Measurements from ENCODE around the gene ZNHIT2. TPM values are rescaled to one million over a fixed set of nuclear protein-coding genes. Genes with fewer than 3 reads are reported as not detected.

ZNHIT2 gene
- total and polyA plus RNA-seq, 2 of the 8 experiments (the other 6 are each of a cell fraction or from before 2014, with no cell fraction given), result 13.0 to 16.1 TPM

DNA sequence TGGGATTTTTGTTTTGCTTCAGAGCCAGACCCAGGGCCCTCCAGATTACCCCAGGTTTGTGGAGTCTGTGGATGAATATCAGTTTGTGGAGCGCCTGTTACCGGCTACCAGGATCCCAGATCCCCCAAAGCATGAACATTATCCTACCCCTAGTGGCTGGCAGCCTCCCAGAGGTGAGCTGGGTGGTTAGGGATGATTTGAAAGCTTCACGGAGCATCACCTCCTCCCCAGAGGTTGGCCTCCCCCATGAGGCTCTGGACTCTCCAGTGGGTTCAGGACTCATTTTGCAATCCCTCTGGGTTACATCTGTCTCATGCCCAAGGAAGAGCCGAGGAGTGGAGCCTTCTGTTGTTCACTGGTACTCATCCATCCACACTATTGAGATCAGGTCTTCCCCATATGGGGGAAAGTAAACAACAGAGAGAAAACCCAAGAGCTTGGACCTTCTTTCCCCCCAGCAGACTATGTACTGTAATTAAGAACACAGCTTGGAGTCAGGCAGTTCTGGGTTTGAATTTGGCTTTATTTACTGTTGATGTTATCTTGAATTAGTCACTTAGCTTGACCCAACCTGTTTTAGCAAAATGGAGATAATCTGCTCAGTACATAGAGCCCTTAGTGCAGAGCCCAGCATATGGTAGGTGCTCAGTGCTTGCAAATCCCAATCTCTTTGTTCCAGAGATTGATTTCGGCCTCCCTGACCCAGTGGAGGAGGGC is 7.1 kb upstream of the ZNHIT2 start (continued):
- TF ChIP-seq, protein P1, sequence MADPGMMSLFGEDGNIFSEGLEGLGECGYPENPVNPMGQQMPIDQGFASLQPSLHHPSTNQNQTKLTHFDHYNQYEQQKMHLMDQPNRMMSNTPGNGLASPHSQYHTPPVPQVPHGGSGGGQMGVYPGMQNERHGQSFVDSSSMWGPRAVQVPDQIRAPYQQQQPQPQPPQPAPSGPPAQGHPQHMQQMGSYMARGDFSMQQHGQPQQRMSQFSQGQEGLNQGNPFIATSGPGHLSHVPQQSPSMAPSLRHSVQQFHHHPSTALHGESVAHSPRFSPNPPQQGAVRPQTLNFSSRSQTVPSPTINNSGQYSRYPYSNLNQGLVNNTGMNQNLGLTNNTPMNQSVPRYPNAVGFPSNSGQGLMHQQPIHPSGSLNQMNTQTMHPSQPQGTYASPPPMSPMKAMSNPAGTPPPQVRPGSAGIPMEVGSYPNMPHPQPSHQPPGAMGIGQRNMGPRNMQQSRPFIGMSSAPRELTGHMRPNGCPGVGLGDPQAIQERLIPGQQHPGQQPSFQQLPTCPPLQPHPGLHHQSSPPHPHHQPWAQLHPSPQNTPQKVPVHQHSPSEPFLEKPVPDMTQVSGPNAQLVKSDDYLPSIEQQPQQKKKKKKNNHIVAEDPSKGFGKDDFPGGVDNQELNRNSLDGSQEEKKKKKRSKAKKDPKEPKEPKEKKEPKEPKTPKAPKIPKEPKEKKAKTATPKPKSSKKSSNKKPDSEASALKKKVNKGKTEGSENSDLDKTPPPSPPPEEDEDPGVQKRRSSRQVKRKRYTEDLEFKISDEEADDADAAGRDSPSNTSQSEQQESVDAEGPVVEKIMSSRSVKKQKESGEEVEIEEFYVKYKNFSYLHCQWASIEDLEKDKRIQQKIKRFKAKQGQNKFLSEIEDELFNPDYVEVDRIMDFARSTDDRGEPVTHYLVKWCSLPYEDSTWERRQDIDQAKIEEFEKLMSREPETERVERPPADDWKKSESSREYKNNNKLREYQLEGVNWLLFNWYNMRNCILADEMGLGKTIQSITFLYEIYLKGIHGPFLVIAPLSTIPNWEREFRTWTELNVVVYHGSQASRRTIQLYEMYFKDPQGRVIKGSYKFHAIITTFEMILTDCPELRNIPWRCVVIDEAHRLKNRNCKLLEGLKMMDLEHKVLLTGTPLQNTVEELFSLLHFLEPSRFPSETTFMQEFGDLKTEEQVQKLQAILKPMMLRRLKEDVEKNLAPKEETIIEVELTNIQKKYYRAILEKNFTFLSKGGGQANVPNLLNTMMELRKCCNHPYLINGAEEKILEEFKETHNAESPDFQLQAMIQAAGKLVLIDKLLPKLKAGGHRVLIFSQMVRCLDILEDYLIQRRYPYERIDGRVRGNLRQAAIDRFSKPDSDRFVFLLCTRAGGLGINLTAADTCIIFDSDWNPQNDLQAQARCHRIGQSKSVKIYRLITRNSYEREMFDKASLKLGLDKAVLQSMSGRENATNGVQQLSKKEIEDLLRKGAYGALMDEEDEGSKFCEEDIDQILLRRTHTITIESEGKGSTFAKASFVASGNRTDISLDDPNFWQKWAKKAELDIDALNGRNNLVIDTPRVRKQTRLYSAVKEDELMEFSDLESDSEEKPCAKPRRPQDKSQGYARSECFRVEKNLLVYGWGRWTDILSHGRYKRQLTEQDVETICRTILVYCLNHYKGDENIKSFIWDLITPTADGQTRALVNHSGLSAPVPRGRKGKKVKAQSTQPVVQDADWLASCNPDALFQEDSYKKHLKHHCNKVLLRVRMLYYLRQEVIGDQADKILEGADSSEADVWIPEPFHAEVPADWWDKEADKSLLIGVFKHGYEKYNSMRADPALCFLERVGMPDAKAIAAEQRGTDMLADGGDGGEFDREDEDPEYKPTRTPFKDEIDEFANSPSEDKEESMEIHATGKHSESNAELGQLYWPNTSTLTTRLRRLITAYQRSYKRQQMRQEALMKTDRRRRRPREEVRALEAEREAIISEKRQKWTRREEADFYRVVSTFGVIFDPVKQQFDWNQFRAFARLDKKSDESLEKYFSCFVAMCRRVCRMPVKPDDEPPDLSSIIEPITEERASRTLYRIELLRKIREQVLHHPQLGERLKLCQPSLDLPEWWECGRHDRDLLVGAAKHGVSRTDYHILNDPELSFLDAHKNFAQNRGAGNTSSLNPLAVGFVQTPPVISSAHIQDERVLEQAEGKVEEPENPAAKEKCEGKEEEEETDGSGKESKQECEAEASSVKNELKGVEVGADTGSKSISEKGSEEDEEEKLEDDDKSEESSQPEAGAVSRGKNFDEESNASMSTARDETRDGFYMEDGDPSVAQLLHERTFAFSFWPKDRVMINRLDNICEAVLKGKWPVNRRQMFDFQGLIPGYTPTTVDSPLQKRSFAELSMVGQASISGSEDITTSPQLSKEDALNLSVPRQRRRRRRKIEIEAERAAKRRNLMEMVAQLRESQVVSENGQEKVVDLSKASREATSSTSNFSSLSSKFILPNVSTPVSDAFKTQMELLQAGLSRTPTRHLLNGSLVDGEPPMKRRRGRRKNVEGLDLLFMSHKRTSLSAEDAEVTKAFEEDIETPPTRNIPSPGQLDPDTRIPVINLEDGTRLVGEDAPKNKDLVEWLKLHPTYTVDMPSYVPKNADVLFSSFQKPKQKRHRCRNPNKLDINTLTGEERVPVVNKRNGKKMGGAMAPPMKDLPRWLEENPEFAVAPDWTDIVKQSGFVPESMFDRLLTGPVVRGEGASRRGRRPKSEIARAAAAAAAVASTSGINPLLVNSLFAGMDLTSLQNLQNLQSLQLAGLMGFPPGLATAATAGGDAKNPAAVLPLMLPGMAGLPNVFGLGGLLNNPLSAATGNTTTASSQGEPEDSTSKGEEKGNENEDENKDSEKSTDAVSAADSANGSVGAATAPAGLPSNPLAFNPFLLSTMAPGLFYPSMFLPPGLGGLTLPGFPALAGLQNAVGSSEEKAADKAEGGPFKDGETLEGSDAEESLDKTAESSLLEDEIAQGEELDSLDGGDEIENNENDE (IDR thresholded peaks at IDR 0.05; ENCODE audit: insufficient replicate concordance, low read length), result no peak
- TF ChIP-seq KDM4A (IDR thresholded peaks at IDR 0.05; ENCODE audit: low read depth, low read length, severe bottlenecking) (no peak), ASH2L (IDR thresholded peaks at IDR 0.05; ENCODE audit: low read length) (no peak), SUZ12 (IDR thresholded peaks at IDR 0.05; ENCODE audit: low read length) (no peak)
- TF ChIP-seq, protein P2, sequence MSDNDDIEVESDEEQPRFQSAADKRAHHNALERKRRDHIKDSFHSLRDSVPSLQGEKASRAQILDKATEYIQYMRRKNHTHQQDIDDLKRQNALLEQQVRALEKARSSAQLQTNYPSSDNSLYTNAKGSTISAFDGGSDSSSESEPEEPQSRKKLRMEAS (IDR thresholded peaks at IDR 0.05), result no peak
- TF ChIP-seq, protein P3, sequence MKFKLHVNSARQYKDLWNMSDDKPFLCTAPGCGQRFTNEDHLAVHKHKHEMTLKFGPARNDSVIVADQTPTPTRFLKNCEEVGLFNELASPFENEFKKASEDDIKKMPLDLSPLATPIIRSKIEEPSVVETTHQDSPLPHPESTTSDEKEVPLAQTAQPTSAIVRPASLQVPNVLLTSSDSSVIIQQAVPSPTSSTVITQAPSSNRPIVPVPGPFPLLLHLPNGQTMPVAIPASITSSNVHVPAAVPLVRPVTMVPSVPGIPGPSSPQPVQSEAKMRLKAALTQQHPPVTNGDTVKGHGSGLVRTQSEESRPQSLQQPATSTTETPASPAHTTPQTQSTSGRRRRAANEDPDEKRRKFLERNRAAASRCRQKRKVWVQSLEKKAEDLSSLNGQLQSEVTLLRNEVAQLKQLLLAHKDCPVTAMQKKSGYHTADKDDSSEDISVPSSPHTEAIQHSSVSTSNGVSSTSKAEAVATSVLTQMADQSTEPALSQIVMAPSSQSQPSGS (IDR thresholded peaks at IDR 0.05; ENCODE audit: low read length), result no peak
